Measurements from ENCODE around the gene SPG11. TPM values are rescaled to one million over a fixed set of nuclear protein-coding genes. Genes with fewer than 3 reads are reported as not detected.
"Not testable (repeated sequence)": the region's sequence is repeated elsewhere in the genome, so short reads cannot be mapped to it uniquely, and the experiment has no call there.

SPG11 gene
- total RNA-seq: 30.2 and 35.9 TPM in 2 replicates

DNA sequence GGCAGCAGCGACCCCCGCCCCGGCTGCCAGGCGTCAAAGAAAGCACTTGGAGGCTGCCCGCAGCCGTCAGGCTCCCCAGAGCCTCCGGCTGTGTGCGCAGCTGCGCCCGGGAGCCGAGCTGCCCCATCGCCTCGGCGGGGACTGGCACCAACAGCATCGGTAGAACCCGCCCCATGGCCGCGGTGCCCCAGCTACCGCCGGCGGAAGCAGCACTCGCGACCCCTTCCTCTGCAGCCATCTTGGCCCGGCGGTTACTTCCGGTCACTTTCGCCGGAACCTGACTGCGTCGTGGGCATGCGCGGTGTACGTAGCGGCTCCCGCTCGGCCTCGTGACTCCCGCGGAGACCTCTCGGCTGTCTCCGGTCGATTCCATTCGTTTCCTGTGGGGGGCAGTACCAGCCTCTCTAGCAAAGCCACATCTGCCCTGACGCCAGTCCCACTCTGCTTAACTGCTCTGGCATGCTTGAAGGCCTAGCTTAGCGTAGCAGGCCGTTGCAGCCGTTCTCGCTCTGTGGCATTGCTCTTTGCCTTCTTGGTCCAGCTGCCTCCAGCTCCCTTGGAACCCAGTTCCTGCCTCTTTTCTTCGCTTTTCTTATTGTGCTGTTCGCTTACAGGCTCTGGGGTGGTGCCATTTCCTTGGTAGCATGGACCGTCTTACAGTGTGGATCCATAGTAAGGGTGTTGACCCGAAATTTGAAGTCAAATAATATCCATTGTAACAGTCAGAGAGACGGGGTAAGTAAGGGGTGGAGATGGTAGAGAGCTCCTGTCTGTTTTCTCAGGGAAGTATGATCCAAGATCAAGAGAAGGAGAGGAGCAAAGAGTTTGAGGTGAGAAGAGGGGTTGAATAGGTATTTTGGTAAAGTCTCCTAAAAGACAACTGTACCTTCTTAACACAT lies at the start of gene SPG11:
Gene SPG11 (minus strand): TSS at position 253 of the 899 bp plus-strand sequence. CDS start 15 bp downstream, at position 238.
- DNase-seq (ENCODE audit: low read depth in 2 of 2): peak; percentile 94 to 97

DNA sequence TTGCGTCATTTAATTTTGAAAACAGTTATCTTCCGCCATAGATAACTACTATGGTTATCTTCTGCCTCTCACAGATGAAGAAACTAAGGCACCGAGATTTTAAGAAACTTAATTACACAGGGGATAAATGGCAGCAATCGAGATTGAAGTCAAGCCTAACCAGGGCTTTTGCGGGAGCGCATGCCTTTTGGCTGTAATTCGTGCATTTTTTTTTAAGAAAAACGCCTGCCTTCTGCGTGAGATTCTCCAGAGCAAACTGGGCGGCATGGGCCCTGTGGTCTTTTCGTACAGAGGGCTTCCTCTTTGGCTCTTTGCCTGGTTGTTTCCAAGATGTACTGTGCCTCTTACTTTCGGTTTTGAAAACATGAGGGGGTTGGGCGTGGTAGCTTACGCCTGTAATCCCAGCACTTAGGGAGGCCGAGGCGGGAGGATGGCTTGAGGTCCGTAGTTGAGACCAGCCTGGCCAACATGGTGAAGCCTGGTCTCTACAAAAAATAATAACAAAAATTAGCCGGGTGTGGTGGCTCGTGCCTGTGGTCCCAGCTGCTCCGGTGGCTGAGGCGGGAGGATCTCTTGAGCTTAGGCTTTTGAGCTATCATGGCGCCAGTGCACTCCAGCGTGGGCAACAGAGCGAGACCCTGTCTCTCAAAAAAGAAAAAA lies 49.0 kb upstream of the SPG11 start:
- peak in 1 of 2 donors; percentile 83 for DNase-seq (ENCODE audit: low read depth in 2 of 2)

GRCh38 chr15:44711743-44712345 lies 48.4 kb upstream of the SPG11 start:
- peak in 1 of 2 donors; percentile 47 for DNase-seq (ENCODE audit: low read depth in 2 of 2)

DNA sequence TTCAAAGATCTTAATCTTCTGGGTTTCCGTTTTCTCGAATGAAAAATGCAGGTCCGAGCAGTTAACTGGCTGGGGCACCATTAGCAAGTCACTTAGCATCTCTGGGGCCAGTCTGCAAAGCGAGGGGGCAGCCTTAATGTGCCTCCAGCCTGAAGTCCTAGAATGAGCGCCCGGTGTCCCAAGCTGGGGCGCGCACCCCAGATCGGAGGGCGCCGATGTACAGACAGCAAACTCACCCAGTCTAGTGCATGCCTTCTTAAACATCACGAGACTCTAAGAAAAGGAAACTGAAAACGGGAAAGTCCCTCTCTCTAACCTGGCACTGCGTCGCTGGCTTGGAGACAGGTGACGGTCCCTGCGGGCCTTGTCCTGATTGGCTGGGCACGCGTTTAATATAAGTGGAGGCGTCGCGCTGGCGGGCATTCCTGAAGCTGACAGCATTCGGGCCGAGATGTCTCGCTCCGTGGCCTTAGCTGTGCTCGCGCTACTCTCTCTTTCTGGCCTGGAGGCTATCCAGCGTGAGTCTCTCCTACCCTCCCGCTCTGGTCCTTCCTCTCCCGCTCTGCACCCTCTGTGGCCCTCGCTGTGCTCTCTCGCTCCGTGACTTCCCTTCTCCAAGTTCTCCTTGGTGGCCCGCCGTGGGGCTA lies 47.8 kb upstream of the SPG11 start, which contains the start of the genes B2M and PATL2:
Gene B2M (plus strand): TSS at position 422 of the 647 bp plus-strand sequence. CDS start 30 bp downstream, at position 452.
Gene PATL2 (minus strand): TSS at position 228 of the 647 bp plus-strand sequence. CDS start 34,833 bp downstream, outside the sequence.
- peak; percentile 87 to 96 for DNase-seq (ENCODE audit: low read depth in 2 of 2)

DNA sequence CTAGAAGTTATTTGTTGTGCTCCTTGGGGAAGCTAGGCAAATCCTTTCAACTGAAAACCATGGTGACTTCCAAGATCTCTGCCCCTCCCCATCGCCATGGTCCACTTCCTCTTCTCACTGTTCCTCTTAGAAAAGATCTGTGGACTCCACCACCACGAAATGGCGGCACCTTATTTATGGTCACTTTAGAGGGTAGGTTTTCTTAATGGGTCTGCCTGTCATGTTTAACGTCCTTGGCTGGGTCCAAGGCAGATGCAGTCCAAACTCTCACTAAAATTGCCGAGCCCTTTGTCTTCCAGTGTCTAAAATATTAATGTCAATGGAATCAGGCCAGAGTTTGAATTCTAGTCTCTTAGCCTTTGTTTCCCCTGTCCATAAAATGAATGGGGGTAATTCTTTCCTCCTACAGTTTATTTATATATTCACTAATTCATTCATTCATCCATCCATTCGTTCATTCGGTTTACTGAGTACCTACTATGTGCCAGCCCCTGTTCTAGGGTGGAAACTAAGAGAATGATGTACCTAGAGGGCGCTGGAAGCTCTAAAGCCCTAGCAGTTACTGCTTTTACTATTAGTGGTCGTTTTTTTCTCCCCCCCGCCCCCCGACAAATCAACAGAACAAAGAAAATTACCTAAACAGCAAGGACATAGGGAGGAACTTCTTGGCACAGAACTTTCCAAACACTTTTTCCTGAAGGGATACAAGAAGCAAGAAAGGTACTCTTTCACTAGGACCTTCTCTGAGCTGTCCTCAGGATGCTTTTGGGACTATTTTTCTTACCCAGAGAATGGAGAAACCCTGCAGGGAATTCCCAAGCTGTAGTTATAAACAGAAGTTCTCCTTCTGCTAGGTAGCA lies 47.0 kb upstream of the SPG11 start:
- peak in 1 of 2 donors; percentile 64 for DNase-seq (ENCODE audit: low read depth in 2 of 2)

- no peak for DNase-seq (ENCODE audit: low read depth in 2 of 2)
Observed at GRCh38 chr15:44706946-44707636, 43.6 kb upstream of the SPG11 start.

GRCh38 chr15:44706401-44706800 lies 42.9 kb upstream of the SPG11 start:
- no peak for DNase-seq (ENCODE audit: low read depth in 2 of 2)

- DNase-seq (ENCODE audit: low read depth in 2 of 2): no peak
Observed at GRCh38 chr15:44705986-44706385, 42.5 kb upstream of the SPG11 start.

- DNase-seq (ENCODE audit: low read depth in 2 of 2): not testable (repeated sequence)
Observed at GRCh38 chr15:44700676-44701075, 37.2 kb upstream of the SPG11 start.

DNA sequence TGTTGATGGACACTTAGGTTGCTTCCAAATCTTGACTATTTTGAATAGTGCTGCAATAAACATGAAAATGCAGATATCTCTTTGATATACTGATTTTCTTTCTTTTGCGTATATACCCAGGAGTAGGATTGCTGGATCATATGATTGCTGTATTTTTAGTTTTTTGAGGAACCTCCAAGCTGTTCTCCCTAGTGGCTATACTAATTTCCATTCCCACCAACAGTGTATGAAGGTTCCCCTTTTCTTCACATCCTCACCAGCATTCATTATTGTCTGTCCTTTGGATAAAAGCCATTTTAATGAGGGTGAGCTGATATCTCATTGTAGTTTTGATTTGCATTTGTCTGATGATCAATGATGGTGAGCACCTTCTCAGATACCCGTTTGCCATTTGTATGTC lies 35.2 kb upstream of the SPG11 start:
- DNase-seq (ENCODE audit: low read depth in 2 of 2): no peak

GRCh38 chr15:44697014-44697413 lies 33.6 kb upstream of the SPG11 start:
- no peak for DNase-seq (ENCODE audit: low read depth in 2 of 2)

DNA sequence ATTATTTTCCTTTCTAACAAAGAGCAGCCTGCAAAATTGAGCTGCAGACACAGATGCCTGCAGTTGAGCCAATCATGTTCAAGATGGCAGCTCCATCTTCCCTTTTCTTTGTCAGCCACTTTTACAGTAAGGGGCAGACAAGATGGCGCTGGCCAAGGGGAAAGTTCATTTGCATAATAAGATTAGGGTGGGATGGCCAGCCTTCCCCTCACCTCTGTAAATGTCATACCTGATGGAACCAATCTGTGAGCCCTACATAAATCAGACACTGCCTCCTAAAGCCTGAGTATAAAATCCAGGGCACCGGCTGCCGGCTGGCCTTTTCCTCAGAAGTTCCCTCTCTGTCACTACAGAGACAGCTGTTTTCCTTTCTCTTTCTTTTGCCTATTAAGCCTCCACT lies 31.8 kb upstream of the SPG11 start:
- DNase-seq (ENCODE audit: low read depth in 2 of 2): no peak

- no peak for DNase-seq (ENCODE audit: low read depth in 2 of 2)
Observed at GRCh38 chr15:44694416-44694815, 31.0 kb upstream of the SPG11 start.

DNA sequence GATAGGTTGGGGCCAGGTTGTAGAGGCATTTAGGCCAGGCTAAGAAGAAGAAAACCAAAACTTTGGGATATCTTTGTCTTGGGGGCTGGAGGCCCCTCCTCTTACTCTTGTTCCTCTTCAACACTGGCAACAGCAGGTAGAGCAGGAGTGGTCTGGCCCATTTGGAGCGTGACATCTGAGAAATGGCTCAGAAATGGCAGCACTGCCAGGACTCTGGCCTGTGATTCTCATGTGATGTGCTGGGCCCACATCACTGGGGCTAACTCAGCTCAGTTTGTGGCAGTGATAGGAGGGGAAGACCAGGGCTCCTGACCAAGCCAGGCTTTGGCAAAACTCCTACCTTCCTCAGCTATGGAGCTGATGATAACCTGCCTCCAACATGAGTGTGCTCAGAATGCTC lies 29.2 kb upstream of the SPG11 start:
- no peak for DNase-seq (ENCODE audit: low read depth in 2 of 2)

DNA sequence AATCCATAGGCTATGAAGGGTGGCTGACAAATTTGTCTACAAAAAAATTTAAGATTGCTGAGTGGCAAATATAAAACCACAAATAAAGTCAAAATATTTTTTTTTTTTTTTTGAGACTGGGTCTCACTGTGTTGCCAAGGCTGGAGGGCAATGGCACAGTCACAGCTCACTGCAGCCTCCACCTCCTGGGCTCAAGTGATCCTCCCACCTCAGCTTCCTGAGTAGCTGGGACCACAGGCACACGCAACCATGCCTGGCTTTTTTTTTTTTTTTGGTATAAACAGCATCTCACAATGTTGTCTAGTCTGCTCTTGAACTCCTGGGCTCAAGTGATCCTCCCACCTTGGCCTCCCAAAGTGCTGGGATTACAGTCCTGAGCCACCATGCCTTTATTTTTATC lies 26.8 kb upstream of the SPG11 start:
- DNase-seq (ENCODE audit: low read depth in 2 of 2): not testable (repeated sequence)

DNA sequence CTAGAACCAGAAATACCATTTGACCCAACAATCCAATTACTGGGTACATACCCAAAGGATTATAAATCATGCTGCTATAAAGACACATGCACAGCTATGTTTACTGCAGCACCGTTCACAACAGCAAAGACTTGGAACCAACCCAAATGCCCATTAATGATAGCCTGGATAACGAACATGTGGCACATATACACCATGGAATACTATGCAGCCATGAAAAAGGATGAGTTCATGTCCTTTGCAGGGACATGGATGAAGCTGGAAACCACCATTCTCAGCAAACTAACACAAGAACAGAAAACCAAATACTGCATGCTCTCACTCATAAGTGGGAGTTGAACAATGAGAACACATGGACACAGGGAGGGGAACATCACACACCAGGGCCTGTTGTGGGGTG lies 25.9 kb upstream of the SPG11 start:
- DNase-seq (ENCODE audit: low read depth in 2 of 2): not testable (repeated sequence)

DNA sequence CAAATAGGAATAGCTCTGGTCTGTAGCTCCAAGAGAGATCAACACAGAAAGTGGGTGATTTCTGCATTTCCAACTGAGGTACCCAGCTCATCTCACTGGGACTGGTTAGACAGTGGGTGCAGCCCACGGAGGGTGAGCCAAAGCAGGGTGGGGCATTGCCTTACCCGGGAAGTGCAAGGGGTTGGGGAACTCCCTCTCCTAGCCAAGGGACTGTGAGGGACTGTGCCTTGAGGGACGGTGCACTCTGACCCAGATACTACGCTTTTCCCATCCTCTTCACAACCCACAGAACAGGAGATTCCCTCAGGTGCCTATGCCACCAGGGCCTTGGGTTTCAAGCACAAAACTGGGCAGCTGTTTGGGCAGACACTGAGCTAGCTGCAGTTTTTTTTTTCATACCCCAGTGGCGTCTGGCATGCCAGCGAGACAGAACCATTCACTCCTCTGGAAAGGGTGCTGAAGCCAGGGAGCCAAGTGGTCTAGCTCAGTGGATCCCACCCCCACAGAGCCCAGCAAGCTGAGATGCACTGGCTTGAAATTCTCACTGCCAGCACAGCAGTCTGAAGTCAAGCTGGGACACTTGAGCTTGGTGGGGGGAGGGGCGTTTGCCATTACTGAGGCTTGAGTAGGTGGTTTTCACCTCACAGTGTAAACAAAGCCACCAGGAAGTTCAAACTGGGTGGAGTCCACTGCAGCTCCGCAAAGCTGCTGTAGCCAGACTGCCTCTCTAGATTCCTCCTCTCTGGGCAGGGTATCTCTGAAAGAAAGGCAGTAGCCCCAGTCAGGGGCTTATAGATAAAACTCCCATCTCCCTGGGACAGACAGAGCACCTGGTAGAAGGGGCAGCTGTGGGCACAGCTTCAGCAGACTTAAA lies 19.6 kb upstream of the SPG11 start:
- not testable (repeated sequence) for DNase-seq (ENCODE audit: low read depth in 2 of 2)

DNA sequence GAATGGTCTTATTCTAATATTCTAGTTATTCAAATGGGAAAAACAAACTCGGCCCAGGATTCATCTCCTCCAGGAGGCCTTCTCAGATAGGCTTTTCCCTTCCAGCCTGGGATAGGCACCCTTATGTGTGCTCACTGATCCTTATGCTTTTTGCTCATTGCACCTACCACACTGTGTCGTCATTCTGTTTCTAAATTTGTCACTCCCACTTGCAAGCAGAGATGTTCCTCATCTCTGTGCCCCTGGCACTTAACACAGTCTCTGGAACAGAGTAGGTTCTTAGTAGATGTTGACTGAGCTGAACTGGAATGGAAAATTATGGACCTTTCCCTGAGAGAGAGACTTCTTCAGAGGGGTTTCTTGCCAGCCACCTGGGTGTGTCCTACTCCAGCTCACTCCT lies 18.7 kb upstream of the SPG11 start:
- DNase-seq (ENCODE audit: low read depth in 2 of 2): no peak

- DNase-seq (ENCODE audit: low read depth in 2 of 2): no peak
Observed at GRCh38 chr15:44676676-44677075, 13.2 kb upstream of the SPG11 start.
